HG03095 (cell line): ENCODE results near the gene FHOD1.

Source experiments
- ATAC-seq: cut with Tn5 transposase; IDR thresholded peaks from one replicate; pipeline ENCODE4 v1.9.1; 2021; ENCODE audit warnings: moderate library complexity; ENCODE audit not compliant: unreplicated experiment

Gene FHOD1

GRCh38 chr16:67247192-67248072 is at the start of gene FHOD1:
TSS of gene FHOD1 (minus strand) at chr16:67247481. CDS start at chr16:67247410, 71 bp downstream.
- peak; percentile 35 for ATAC-seq

GRCh38 chr16:67296420-67296819 is 49.1 kb upstream of the FHOD1 start:
- no peak for ATAC-seq

- no peak for ATAC-seq
Observed at GRCh38 chr16:67294938-67295361, 47.7 kb upstream of the FHOD1 start.

GRCh38 chr16:67294171-67294757 is 47.0 kb upstream of the FHOD1 start:
- no peak for ATAC-seq

GRCh38 chr16:67291461-67291860 is 44.2 kb upstream of the FHOD1 start:
- no peak for ATAC-seq

GRCh38 chr16:67287960-67288359 is 40.7 kb upstream of the FHOD1 start:
- no peak for ATAC-seq

- no peak for ATAC-seq
Observed at GRCh38 chr16:67286441-67287235, 39.4 kb upstream of the FHOD1 start.

- no peak for ATAC-seq
Observed at GRCh38 chr16:67284699-67285646, 37.7 kb upstream of the FHOD1 start.

GRCh38 chr16:67283826-67284555 is 36.7 kb upstream of the FHOD1 start:
- ATAC-seq, result no peak

- no peak for ATAC-seq
Observed at GRCh38 chr16:67283039-67283825, 36.0 kb upstream of the FHOD1 start.

GRCh38 chr16:67282447-67282805 is 35.1 kb upstream of the FHOD1 start:
- ATAC-seq, result no peak

GRCh38 chr16:67281536-67282446 is 34.5 kb upstream of the FHOD1 start:
- ATAC-seq, result no peak

- no peak for ATAC-seq
Observed at GRCh38 chr16:67280090-67281015, 33.1 kb upstream of the FHOD1 start.

GRCh38 chr16:67279296-67280089 is 32.2 kb upstream of the FHOD1 start, which contains the start of gene PLEKHG4:
TSS of gene PLEKHG4 (plus strand) at chr16:67279532. CDS start at chr16:67280045, 513 bp downstream.
- ATAC-seq, result peak; percentile 87

GRCh38 chr16:67278773-67279295 is 31.6 kb upstream of the FHOD1 start:
- peak; percentile 33 for ATAC-seq
